Ramos (cell line): ENCODE results near the gene AFF2.

Experiments
- in situ Hi-C: fragments of 300-500 bp; cut with MboI; formaldehyde crosslinking; loops from one replicate; pipeline ENCODE4 v1.14.3; 2022; ENCODE audit warnings: low sequenced_read_pairs; ENCODE audit not compliant: unreplicated experiment

The AFF2 gene

DNA sequence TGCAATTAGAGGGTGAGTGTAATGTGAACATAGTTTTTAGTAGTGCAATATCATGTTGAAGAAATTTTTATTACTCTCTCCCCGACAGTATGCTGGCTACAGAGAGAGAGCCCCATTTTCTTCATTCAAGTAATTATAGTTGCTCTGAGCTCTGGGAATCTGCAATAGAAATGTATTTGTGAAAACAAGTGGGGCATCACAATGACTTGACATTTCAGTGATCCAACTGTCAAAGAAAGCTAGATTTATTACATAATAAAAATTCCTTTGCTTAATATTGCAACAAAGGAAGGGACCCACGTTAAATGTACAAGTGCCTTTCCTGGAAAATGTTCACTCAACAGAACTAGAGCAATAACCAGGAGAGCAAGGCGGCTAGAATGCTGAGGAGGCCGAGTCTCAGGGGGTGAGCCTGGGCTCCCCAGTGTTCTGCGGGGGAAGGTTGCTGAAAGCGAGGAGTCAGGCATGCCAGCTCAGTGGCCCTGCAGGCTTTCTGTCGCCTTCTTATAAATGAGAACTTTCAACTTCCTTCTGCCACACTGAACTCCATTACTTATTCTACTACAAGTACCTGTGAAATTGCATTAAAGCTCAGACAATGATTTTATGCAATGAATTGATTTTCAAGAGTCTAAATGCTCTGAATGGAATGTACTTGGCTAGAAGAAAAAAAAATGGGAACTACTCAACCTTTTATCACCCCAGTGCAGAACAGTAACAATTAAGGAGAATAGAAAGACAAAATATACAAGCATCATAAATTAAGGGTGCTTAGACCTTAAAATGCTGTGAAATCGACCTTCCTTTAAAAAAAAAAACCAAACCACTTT, 476.4 kb downstream of the AFF2 start:
- in situ Hi-C loops: no loop called here

- in situ Hi-C loops: no loop called here
These were observed 479.4 kb downstream of the AFF2 start for GRCh38 chrX:148979786-148980185.

DNA sequence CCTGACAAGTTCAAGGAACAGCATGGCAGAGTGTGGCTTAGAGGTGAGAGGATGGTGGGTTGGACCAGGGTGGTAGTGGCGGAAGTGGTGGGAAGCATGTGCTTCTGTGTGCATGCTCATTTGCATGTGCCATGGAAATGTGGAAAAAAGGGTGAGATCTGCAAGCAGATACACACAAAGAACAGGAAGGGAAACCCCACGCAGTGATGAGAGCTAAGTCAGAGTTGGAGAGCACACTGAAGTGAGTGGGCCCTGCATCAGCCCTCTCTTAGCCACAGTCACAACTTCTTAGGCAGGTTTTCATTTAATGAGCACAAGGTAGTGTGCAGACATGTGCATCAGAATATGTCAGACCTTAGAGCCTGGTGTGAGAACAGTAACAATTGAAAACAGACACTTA, 483.8 kb downstream of the AFF2 start:
- in situ Hi-C loops: no loop called here

GRCh38 chrX:148991502-148991901, 491.1 kb downstream of the AFF2 start:
- in situ Hi-C loops: no loop called here

DNA sequence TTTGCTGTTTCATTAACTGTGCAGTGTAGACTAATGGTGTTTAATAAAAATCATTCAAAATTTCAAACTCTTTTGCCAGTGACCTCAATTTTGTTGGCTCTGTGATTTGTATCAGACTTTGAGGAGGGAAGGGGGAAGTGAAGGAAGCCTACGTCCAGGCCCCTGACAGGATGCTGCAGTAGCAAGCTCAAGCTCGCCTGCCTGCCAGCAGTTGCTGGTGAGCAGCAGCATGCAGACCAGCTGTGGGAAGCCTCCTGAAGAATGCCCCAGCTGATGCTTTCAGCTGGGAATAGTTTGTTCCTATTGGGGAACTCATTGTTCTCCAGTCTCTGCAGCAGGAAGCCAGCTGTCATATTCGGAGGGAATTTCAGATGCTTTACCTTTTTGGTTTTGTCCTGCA, 495.2 kb downstream of the AFF2 start:
- in situ Hi-C loops: no loop called here

GRCh38 chrX:149002320-149002719, 501.9 kb downstream of the AFF2 start:
- in situ Hi-C loops: no loop called here

DNA sequence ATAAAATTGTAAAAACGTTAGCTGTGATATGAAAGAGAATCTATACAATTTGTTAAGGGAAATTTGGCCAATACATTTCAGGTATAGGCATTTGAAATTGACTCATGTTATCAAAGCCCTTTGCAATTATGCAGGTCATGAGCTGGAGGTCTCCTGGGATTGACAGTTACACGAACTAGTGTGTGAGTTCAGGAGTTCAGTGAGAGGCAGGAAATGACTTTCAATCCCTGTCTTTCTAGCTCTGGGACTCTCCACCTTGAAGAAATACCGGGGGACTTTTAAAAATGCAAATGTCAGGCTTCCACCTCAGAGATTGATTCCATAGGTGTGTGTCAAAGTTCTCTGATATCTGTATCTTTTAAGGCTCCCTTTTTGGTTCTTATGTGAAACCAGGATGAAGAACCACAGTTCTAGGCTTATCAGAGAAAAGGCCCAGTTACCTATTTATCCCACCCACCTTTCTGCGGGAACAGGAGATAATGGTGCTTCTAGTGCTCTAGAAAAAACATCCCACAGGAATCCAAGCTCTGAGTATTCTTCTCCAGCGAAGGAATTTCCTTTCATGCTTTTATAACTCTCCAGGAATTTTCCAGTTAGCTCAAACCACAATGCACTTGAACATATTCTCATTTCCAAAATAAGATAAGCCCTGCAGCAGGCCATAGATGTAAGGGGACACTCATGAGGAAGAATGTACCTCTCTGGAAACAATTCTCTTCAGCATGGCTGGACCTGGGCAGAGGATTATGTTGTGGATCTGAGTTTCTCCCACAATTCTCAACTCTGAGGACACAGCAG, 503.6 kb downstream of the AFF2 start:
- in situ Hi-C loops: no loop called here

DNA sequence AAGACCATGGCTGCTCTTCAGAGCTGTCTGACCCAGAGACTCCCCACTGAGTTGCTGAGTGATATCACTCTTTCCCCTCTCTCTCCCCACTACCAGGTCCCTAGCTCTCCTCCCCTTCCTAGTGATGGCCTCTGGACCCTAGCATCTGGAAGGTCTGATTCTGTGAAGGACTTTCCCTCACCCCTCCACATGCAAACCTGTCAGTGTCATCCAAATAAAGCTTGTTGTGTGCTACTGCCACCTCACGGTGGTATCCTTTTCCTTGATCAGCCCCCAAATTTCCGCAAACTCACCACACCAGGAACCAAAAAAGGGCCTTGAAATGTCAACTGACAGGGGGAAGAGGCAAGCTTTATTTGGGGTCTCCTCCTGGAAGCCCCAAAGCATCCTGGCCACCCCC, 504.5 kb downstream of the AFF2 start:
- in situ Hi-C loops: no loop called here

DNA sequence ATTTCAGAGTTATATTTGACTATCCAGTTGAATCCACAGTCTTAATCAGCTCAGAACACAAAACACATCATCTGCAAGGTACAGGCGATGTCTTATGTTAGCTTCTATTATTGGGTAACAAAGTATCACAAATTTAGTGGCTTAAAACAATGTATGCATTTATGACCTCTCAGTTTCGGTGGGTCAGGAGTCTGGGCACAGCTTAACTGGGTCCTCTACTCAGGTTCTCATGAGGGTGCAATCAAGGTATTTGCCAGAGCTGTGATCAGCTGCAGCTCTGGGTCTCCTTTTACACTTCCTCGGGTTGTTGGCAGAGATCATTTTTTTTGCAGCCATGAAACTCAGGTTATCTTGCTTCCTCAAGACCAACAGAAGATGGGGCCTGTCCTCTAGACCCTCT, 505.8 kb downstream of the AFF2 start:
- in situ Hi-C loops: no loop called here

GRCh38 chrX:149007423-149007822, 507.0 kb downstream of the AFF2 start:
- in situ Hi-C loops: no loop called here

DNA sequence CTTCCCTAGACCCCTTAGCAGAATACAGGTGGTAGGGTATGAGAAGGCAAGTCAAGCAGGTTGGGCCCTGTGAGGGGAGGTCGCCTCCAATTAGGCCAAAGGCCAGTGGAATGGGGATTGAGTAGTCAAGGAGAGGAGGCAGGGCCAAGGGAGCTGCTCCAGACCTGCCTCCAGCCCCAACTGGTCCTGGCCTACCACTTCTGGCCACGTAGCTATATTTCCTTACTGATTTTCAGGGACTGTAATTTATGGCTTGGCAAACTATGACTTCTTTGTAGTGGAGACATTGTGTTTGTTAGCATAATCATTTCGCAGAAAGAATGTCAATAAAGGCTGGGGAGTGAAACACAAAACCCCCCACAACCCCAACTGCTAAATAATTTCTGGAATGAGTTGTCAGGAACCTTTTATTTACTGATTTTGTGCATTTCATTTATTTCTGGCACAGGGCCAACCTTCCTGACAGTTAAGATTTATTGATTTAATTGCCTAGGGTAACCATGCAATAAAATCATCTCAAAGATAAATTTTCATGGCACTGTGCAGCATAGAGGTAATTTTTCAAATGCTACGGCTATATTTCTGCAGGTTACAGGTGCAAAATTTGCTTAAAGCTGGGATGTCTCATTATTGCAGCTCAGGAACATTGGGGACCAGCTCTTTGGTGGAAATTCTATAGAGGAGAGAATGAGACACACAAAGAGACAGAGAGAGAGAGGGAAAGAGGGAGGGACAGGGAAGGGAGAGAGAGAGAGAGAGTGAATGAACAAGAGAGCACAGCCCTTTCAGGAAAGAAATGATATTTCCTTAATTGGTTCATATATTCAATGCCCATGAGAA, 509.8 kb downstream of the AFF2 start:
- in situ Hi-C loops: no loop called here

DNA sequence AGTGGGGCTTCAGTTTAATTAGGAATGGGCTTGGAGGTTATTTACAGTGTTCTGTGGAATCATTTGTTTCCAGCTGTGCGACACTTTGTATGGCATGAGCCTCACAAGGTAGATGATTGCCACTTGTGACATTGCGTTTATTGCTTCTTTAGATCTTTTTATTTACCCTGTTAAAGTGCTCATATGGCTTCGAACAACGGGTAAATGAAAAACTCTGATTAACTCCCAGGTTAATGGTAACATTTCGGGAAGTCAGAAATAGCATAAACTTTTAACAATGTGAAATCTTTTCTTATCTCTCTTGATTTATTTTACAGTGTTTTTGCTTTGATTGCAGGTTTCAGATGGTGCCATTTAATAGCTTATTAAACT, 510.4 kb downstream of the AFF2 start:
- in situ Hi-C loops: no loop called here

GRCh38 chrX:149013081-149013480, 512.7 kb downstream of the AFF2 start:
- in situ Hi-C loops: no loop called here

GRCh38 chrX:149021159-149021558, 520.7 kb downstream of the AFF2 start:
- in situ Hi-C loops: no loop called here

DNA sequence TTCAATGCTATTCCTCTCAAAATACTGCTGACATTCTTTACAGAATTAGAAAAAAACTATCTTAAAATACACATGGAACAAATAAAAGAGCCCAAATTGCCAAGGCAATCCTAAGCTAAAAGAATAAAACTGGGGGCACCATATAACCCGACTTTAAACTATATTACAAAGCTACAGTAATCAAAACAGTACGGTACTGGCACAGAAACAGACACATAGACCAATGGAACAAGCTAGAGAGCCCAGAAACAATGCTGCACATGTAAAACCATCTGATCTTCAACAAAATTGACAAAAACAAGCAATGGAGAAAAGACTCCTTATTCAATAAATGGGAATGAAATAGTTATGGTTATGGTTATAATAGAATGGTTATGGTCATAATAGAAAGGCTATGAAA, 522.1 kb downstream of the AFF2 start:
- in situ Hi-C loops: no loop called here

DNA sequence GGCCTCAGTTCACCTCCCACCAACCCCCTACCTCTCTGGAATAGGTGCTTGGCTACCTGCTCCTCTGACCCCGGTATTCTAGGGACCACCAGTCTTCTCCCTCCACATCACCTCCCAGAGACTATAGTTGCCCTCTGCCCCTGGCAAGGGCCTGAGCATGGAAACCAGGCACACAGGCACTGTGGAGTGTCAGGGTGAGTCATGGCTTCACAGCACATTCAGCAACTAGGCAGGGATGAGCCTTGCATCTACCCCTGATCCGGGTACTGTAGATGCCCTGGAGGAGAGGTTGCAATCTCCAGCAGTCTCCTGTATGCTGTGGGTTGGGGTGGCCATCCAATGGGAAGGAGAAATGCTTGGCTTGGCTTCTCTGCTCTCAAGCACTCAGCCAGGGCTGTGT, 532.0 kb downstream of the AFF2 start:
- in situ Hi-C loops: no loop called here

DNA sequence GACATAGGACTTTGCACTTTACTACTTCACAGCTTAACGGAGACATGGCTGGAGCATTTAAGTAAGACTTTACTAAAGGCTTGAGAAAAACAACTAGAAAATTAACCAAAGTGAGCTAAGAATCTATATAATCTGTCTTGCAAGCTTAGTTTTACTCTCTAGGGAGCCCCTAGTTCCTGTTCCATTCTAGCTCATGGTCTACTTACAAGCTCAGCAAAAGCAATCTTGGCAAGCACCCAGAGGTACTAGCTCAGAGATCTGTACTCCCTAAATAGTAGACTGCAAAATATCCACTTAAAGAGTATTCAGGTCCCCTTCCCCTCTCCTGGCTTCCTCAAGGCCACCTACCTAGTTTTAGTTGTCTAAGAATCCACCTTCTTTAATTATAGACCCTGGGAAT, 535.7 kb downstream of the AFF2 start:
- in situ Hi-C loops: no loop called here

DNA sequence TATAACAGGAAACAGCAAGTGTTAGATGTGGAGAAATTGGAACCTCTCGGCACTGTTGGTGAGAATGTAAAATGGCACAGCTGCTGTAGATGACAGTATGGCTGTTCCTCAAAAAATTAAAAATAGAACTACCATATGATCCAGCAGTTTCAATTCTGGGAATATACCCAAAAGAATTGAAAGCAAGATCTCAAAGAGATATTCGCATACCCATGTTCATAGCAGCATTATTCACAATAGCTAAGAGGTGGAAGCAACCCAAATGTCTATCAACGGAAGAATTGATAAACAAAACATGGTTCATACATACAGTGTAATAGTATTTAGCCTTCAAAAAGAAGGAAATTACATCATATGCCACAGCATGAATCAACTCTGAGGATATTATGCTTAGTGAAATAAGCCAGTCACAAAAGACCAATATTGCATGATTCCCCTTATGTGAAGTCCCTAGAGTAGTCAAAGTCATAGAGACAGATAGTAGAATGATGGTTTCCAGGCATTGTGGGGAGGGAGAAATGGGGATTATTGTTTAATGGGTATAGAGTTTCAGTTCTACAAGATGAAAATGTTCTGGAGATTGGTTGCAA, 537.0 kb downstream of the AFF2 start:
- in situ Hi-C loops: no loop called here

- in situ Hi-C loops: no loop called here
These were observed 538.6 kb downstream of the AFF2 start for GRCh38 chrX:149039057-149039456.

- in situ Hi-C loops: no loop called here
These were observed 540.6 kb downstream of the AFF2 start for GRCh38 chrX:149040873-149041535.
